GM12891 (cell line): ENCODE measurements around the gene TNS3.

Experiments
- PAX5 ChIP-seq: IDR thresholded peaks from 2 replicates; pipeline ENCODE4 v1.6.1; 2011; ENCODE audit warnings: low read length, moderate library complexity, mild to moderate bottlenecking; ENCODE audit not compliant: insufficient read depth, severe bottlenecking
- POLR2A ChIP-seq: IDR thresholded peaks from 2 replicates; pipeline ENCODE4 v1.6.1; 2011; ENCODE audit warnings: low read depth, low read length, control low read depth
- POLR2AphosphoS5 ChIP-seq: IDR thresholded peaks from 2 replicates; pipeline ENCODE4 v1.6.1; 2011; ENCODE audit warnings: low read depth, low read length, control low read depth
- POU2F2 ChIP-seq: IDR thresholded peaks from 2 replicates; pipeline ENCODE4 v1.6.1; 2011; ENCODE audit warnings: low read depth, mild to moderate bottlenecking, control low read depth, low read length, moderate library complexity
- SPI1 ChIP-seq: IDR thresholded peaks from 2 replicates; pipeline ENCODE4 v1.6.1; 2011; ENCODE audit warnings: low read depth, low read length, control low read depth
- TAF1 ChIP-seq: IDR thresholded peaks from 2 replicates; pipeline ENCODE4 v1.6.1; 2011; ENCODE audit warnings: low read depth, low read length, control low read depth

DNA sequence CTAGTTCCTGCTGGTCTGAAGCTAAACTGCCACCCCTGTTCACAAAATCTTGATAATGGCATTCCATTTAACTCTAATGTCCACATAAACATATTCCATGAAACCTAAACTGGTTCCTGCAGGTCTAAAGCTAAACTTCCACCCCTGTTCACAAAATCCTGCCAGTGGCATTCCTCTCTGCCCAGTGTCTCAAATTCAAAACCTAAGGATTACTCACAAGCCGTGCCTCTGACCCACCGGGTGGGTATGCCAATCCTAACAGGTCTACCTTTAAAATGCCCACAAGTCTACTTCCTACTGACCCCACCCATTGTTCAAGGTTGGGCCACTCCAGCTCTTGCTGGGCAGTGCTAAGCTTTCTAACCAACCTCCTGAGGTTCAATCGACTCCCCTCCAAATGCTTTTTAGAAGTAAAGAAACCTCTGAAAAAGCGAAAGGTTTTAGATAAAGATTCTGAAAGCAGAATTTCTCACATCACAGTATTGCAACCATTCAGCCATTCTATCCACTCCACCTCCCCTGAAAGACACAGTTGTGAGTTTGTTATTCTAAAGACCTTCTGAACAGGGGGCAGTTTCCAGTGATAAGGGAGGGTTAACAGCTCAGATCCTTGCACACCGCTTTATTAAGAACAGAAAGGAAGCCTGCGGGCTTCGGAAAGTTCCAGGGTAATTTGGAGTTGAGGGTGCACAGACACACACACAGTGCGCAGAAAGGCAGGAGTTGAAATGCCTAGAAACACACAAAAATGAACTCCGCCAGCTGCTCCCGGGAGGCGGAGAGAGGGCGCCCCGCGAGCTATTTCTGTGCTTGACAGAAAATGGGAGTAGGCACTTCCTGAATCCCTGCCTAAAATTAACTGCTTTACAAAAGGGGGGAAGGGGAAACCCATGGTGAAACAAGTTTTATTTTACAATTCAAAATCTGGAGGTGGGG lies 87.7 kb downstream of the TNS3 start:
- TF ChIP-seq POLR2A (no peak), PAX5 (no peak), TAF1 (no peak), POU2F2 (no peak), POLR2AphosphoS5 (no peak), SPI1 (no peak)
